ENCODE data around the gene ROBO4.

Gene ROBO4

DNA sequence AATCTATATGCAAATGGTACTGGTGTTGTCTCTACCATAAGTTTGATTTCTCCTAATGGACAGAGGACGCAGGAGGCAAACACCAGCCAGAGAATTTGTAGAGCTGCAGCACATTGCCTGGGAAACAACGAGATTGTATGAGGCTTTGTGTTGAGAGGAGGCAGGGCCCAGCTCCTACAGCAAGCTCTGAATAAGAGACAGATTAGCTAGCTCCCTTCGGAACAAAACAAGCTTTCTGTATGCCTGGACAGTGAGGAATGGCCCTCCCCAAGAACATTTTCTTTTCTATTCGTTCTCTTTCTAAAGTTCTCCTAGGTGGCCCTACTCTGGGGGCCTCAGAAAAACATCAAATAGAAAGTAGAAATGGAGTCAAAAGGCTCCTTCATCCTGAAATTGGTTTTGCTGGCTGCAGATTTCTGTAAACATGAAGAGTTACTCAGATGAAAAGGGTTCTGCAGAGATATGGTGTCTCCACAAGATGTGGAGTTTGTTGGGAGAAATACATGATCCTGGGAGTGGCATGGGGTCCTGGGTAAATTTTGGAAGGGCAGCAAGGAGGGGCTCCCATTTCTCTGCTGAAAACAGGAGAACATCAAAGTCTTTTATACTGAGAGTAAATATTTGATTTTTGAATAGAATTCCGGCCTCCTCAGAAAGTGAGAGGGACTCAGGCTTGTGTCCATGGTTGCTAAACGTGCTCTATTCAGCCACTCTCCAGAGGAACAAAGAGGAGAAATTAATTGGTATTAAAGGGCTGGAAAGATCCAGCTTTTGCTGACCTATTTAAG lies 45.0 kb upstream of the ROBO4 start:
- ChIA-PET CTCF (no interaction called here), POLR2A (ENCODE audit: low non-redundant PET) (no interaction called here)
- TF ChIP-seq CTCF (conservative IDR thresholded peaks at IDR 0.05; ENCODE audit: low read depth): no peak
- no peak overlapping the region for H3K27ac ChIP-seq
- no peak for DNase-seq (ENCODE audit: low spot score)

GRCh38 chr11:124941703-124942102 lies 44.0 kb upstream of the ROBO4 start:
- H3K27ac ChIP-seq: no peak overlapping the region
- ChIA-PET CTCF (interaction anchor here (0.7 kb wide), 1 partner anchor 66 kb away, joined by 3 read pairs; no protein-coding TSS in a partner anchor), POLR2A (ENCODE audit: low non-redundant PET) (no interaction called here)
- TF ChIP-seq CTCF (conservative IDR thresholded peaks at IDR 0.05; ENCODE audit: low read depth): no peak
- DNase-seq (ENCODE audit: low spot score): no peak

GRCh38 chr11:124938970-124939369 lies 41.3 kb upstream of the ROBO4 start:
- POLR2A ChIA-PET (ENCODE audit: low non-redundant PET): no interaction called here

DNA sequence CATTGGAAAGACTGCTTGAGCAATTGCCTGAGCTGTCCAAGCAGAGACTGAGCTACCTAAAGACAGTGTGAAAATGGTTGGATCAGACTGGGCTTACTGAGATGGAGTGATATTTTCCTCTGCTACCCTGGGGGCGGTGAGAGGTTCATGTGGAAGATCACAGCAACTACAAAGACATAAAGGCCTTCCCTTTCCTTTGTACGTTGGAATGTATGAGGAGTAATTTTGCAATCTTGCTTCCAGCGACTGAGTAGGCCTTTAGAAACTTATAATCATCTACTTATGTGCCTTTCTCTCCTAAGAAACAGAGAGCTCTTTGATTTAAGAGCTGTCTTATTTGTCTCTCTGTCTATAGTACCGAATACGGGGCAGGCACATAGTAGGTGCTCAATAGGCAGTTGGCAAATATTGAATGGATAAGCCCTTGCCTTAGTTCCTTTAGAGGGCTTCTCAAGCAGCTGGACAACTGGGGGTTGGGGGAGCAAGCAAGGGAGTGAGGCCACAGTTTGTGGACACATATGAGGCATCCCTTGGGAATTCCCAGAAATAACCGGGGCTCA lies 40.6 kb upstream of the ROBO4 start:
- DNase-seq (ENCODE audit: low spot score): no peak
- TF ChIP-seq CTCF (conservative IDR thresholded peaks at IDR 0.05; ENCODE audit: low read depth): no peak
- no peak overlapping the region for H3K27ac ChIP-seq
- ChIA-PET CTCF (no interaction called here), POLR2A (ENCODE audit: low non-redundant PET) (no interaction called here)

More at GRCh38 chr11:124938970-124939369, 41.3 kb upstream of the ROBO4 start:
- CTCF ChIA-PET: no interaction called here
- DNase-seq (ENCODE audit: low spot score): no peak
- H3K27ac ChIP-seq: no peak overlapping the region
- TF ChIP-seq CTCF (conservative IDR thresholded peaks at IDR 0.05; ENCODE audit: low read depth): no peak

DNA sequence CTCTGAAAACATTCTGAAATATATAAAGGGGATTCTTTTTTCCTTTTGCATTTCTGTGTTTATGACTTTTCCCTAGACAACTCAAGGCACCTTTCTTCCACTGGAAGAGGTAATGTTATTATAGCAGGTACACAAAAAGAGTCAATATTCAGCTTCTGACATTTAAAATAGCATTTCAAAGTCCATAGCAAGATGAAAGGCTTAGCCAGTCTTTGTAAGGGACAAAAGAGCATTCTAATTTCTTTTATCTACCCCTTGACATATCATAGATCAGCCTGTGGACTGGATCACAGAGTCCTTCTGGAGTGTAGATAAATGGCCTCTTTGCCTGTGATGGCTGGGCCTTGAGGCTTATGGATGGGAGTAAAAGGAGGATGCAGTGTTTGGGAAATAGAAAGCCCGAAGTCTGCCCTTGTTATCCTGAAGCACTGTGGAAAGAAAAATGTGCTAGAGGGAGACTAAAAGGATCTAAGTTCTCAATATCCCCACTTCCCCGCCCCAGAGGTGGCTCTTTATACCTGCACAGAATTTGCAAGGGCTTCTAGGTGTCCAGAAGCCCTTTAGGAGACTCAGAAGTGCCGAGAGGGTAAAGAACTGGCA lies 39.8 kb upstream of the ROBO4 start:
- no peak overlapping the region for H3K27ac ChIP-seq
- ChIA-PET CTCF (no interaction called here), POLR2A (ENCODE audit: low non-redundant PET) (no interaction called here)
- no peak for DNase-seq (ENCODE audit: low spot score)
- TF ChIP-seq CTCF (conservative IDR thresholded peaks at IDR 0.05; ENCODE audit: low read depth): no peak

- POLR2A ChIA-PET (ENCODE audit: low non-redundant PET): no interaction called here
- DNase-seq (ENCODE audit: low spot score): no peak
- no peak within 1 kb of the TSS for H3K27ac ChIP-seq
- no peak for TF ChIP-seq CTCF (conservative IDR thresholded peaks at IDR 0.05; ENCODE audit: low read depth)
- CTCF ChIA-PET: interaction anchor here (0.6 kb wide), 1 partner anchor 148 kb away, joined by 3 read pairs; no protein-coding TSS in a partner anchor
These were observed 38.2 kb upstream of the ROBO4 start, which contains the start of gene HEPACAM for GRCh38 chr11:124935548-124936514. TSS of gene HEPACAM (minus strand) at chr11:124936047. CDS start at chr11:124936006, 41 bp downstream.
